Left kidney (tissue), 2 donors: ENCODE measurements around the gene EML6. TPM values are rescaled to one million over a fixed set of nuclear protein-coding genes. Genes with fewer than 3 reads are reported as not detected.

Experiments
- DNase-seq: peaks from one replicate; pipeline ENCODE4 v3.0.0-alpha.2; 2013
- polyA plus RNA-seq: library from polyadenylated mRNA; unstranded; fragments of 120-200 nt; gene quantifications from one replicate; pipeline ENCODE4 v1.2.1, GENCODE V29; 2013; ENCODE audit not compliant: insufficient read length

The EML6 gene
- polyA plus RNA-seq, 1 donor, result 20.4 TPM

GRCh38 chr2:54797307-54797706 lies 73.8 kb downstream of the EML6 start:
- no peak for DNase-seq

GRCh38 chr2:54801352-54801751 lies 77.9 kb downstream of the EML6 start:
- DNase-seq, result no peak

DNA sequence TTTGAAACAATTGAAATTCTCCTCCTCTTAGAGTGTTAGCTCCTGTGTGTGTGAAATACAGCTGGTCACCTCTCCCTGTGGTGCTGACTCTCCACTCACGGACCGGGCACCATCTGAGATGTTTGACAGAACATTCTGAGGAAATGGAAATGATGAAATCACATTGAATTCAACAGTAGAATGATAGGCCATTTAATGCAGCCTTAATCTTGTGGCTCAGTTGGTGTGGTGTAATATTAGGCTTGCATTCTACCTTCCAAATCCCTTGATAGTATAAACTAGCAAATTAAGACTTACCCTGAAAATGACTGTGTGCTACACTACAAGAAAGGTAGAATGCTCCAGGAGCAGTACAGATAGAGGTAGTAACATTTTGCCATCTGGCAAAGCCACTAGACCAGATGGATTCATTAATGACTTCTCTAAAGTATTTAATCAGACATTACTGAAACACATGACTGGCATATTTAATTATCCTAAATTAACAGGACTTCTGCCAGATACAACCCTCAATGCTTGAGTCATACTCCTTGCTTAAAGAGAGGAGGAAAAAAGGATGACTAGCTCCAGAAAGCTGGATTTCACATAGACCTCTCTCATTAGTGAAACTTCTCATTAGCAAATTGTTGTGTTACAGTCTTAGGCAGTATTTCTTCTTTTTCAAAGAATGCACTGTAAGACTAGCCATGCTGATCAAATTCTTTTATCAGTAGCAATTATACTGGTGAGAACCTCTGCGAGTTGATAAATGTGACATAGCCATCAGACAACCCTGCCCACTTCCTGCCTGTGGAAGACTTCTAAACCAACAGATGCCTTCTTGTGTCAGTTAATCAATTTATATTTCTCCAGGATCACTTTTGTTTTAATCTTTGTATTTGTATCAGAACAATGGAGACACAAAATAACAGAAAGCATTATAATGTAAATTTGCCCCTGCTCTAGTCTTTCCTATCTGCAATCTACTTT lies 80.6 kb downstream of the EML6 start:
- DNase-seq, result no peak

DNA sequence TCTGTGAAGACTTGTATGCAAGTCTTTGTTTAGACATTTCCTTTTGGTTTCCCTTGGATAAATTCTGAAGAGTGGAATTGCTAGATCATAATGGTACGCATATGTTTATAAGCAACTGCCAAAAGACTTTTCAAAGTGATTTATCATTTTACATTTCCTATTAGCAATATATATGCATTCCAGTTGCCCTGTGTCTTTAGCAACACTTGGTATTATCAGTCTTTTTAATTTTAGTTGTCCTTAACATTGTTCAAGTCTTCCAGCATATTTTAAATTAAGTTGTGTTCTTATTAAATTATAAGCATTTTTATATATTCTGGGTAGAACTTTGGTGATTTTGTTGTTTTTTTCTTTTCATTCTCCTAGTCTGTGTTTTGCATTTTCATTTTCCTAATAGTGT lies 81.8 kb downstream of the EML6 start:
- DNase-seq, result no peak

DNA sequence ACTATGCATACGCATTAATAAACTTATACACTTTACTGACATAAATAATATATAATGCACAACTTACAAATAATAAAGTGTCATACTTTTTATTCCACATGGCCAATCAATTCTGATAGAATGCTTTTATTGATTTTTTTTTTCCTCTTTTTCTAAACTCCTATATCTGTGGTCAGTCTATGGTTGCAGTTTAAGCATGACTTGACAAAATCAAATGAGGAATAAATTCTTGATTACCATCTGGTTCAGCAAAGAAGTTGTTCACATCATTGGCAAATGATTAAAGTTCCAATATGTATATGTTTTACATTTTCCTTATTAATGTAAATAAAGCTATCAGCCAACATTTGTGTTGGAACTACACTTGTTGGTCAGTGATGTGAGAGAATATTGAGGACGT lies 83.5 kb downstream of the EML6 start:
- no peak for DNase-seq

DNA sequence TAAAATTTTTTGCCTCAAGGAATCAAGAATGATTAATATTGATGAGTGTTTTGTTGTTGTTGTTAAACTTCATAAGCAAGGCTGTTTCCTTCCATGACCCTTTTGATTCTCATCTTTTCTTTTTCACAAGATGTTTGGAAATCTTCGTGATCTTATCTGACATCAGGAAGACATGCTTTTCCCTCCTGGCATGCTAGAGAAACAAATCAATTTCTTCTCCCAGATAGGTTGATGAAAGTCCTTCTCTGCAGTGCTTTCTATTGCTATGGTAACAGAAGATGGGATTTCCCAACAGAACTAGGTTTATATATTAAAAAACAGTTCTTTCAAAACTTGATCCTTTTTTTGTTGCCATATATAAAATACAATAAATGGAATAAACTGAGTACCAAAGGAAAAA lies 85.2 kb downstream of the EML6 start:
- no peak for DNase-seq

GRCh38 chr2:54809819-54810218 lies 86.4 kb downstream of the EML6 start:
- DNase-seq, result no peak

GRCh38 chr2:54810246-54810645 lies 86.8 kb downstream of the EML6 start:
- DNase-seq, result no peak

DNA sequence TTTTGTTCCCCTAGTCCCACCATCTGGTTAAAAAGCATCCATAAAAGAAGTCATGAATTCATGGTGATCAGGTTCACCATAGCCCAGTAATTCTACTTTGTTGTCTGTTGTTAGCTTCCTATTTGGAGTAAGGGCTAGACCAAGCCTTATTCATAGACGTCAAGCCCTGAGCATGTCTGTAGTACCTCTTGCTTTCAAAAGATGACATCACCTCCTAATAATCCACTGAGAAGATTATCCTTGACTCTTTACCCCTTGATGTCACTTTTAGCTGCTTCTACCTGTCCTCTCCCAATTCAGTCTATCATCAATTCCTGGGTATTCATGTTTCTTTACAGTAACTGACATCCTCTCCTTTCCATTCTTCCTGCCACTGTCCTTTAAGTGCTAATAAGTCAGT lies 90.1 kb downstream of the EML6 start:
- DNase-seq, result no peak

GRCh38 chr2:54814389-54815147 lies 91.1 kb downstream of the EML6 start:
- no peak for DNase-seq

- no peak for DNase-seq
Observed at GRCh38 chr2:54815148-54815539, 91.7 kb downstream of the EML6 start.

- no peak for DNase-seq
Observed at GRCh38 chr2:54818226-54818625, 94.8 kb downstream of the EML6 start.

GRCh38 chr2:54820558-54820957 lies 97.1 kb downstream of the EML6 start:
- no peak for DNase-seq

DNA sequence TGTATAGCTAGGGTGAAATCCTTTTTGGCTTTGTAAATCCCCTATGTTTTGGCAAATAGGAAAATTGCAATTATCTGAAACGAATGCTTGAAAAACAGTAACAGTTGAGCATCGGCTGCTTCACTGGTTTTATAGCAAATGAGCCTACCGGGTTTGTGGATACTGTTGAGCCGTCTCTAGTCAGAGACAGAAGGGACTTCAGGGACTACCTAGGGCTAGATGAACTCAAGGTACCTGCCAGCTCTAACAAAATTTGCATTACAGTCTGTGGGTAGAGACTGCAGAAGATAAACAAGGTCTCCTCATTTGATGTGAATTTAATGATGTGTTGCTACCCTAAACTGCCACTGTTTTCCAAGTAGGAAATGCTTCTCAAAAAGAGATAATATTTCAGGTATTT lies 101.1 kb downstream of the EML6 start:
- no peak for DNase-seq

DNA sequence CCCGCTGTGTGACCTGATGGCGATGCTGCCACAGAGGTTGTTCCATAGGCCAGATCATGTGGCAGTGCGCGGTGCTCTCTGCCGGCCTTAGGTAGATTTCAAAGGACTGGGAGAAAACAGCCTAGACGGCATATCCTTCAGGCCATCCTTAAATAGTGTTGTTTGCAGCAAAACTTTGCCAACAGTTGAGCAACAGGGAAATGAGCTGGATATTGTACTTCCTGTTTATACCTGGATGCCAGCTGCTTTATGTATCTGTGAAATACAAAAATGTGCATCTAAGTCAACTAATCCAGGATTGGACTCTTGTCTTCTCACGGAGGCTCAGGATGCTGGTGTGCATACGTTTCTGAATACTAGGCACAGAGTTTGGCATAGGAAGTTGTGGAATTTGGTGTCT lies 107.1 kb downstream of the EML6 start:
- no peak for DNase-seq

DNA sequence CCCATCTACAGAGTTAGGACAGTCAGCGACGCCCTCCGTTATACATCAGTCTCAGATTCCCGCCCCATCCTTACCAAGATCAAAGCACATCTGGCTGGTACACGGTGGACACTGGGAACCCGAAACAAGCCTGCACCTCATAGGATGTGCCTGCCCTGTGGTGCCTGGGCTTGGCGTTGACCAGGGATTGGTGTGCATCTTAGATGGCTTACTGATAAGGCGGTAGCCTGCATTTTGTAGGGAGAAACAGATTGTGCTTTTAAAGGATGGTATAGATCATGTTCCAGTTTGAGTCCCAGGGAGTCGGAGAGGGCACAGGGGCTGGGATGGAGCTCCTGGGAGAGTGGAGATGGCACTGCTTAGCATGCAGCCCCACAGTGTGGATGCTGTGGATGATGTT lies 108.0 kb downstream of the EML6 start:
- DNase-seq, result no peak

DNA sequence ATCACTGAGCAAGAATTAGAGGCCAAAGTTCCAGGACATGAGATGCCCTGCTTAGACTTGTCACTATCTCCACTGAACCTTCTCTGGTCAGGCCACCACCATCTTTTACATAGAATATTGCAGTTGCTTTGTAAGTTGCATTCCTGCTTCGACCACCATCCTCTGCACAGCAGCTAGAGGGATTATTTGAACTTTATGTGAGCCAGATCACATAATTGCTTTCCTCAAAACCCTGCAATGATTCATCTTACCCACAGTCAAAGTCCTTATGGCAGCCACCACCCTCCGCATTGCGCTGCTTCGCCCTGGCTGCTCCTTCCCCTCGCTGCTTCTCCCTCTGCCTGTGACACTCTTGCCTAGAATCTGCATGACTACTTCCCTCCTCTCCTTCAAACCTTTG lies 111.3 kb downstream of the EML6 start:
- no peak for DNase-seq

- no peak for DNase-seq
Observed at GRCh38 chr2:54836477-54836876, 113.0 kb downstream of the EML6 start.

GRCh38 chr2:54838585-54839035 lies 115.1 kb downstream of the EML6 start:
- DNase-seq, result peak; percentile 66

- DNase-seq, result peak; percentile 32
Observed at GRCh38 chr2:54839461-54840255, 116.2 kb downstream of the EML6 start.

DNA sequence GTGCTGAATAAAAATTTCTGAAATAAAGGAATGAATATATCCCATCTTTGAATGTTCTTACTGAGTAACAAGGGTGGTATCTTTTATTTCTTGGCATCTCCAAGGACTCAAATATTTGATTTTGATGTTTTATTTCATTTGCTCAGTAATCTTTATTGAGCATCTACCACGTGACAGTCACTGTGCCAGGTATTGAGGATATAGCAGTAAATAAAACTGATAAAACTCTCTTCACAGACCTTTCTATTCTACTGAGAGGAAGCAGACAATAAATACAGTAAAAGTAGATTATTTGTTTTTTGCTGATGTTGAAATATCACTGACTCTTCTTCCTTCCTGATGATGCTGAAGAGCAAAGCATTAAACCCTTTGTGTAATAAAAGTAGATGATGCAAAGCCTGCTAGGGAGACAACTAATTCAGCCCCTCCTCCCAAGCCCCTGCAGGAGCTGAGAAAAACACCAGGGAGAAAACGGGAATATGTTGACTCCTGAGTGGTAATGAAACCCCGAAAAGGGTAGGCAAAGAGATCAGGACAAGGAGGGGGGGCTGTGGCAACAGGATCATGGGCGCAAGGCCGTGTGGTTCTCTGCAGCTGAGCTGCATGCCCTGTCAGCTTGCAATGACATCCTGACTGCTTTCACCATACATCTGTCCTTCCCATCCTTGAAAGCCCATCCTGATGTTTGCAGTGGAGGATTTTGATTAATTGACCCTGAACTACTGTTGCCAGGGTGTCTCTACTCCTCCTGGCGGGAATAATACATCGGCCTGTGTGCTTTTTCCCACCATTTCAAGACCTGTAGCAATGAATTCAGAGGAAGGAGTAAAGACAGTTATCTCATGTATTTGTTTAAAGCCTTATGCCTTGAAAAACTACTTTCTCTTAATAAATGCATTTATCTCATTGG lies 117.4 kb downstream of the EML6 start:
- DNase-seq, result no peak
